Gastrocnemius medialis (tissue), 4 donors: ENCODE results near the gene FBXO22. TPM values are rescaled to one million over a fixed set of nuclear protein-coding genes. Genes with fewer than 3 reads are reported as not detected.

Experiments used
- ATAC-seq, 2 donors: fragments of 150-250 bp; one replicate each; pipeline ENCODE4 v1.9.1; 2016
- DNase-seq, 2 donors: peaks; one replicate each; pipeline ENCODE4 v3.0.0-alpha.2; 2019
- H3K27ac ChIP-seq, 4 donors: fragments of 200-600 bp; sonication (generic); 1 replicate in 1 of 4; 2 replicates in 3 of 4; pipeline ENCODE4 v1.5.1; 2016 to 2018; ENCODE audit warnings: mild to moderate bottlenecking in 2 of 4, moderate library complexity in 1 of 4
- H3K27me3 ChIP-seq, 3 donors: fragments of 200-600 bp; sonication (generic) in 2 of 3; 1 replicate in 1 of 3; 2 replicates in 2 of 3; pipeline versions ENCODE4 v1.5.1 to v1.6.0; 2016 to 2019; ENCODE audit warnings: mild to moderate bottlenecking in 1 of 3, moderate library complexity in 1 of 3
- H3K36me3 ChIP-seq, 2 donors: fragments of 200-600 bp; sonication (generic) in 1 of 2; one replicate each; pipeline ENCODE4 v1.5.1; 2017 to 2018
- H3K4me1 ChIP-seq, 2 donors: fragments of 200-600 bp; sonication (generic) in 1 of 2; one replicate each; pipeline ENCODE4 v1.5.1; 2016 to 2017; ENCODE audit warnings: mild to moderate bottlenecking in 2 of 2
- H3K4me3 ChIP-seq, 4 donors: fragments of 200-600 bp; sonication (generic) in 3 of 4; 1 replicate in 1 of 4; 2 replicates in 3 of 4; pipeline ENCODE4 v1.5.1; 2016 to 2019; ENCODE audit warnings: mild to moderate bottlenecking in 2 of 4
- H3K9me3 ChIP-seq, 3 donors: fragments of 200-600 bp; sonication (generic) in 2 of 3; 1 replicate in 1 of 3; 2 replicates in 2 of 3; pipeline ENCODE4 v1.5.1; 2016 to 2019
- CTCF ChIP-seq, 5 experiments: fragments of 450-650 bp in 3 of 5; fragments of 200-600 bp in 2 of 5; sonication (generic) in 2 of 5; IDR thresholded peaks in 4 of 5; conservative IDR thresholded peaks in 1 of 5; 1 replicate in 4 of 5; 2 replicates in 1 of 5; pipeline ENCODE4 v1.5.1; 2016 to 2019; ENCODE audit warnings: antibody characterized with exemption in 5 of 5, mild to moderate bottlenecking in 3 of 5, moderate library complexity in 3 of 5
- POLR2A ChIP-seq, 2 donors: fragments of 450-650 bp; IDR thresholded peaks; one replicate each; pipeline ENCODE4 v1.6.1; 2017; ENCODE audit warnings: antibody characterized with exemption in 2 of 2, mild to moderate bottlenecking in 2 of 2, moderate library complexity in 2 of 2
- in situ Hi-C, 4 donors: fragments of 200-750 bp; cut with MboI; loops; one replicate each; pipeline versions ENCODE4 v1.15.0 to v1.8.0; 2017; ENCODE audit warnings: low sequenced_read_pairs in 4 of 4
- intact Hi-C: fragments of 100-400 bp; cut with DNase I; formaldehyde crosslinking; loops from one replicate; pipeline ENCODE4 v1.15.1; 2023; ENCODE audit warnings: low total_unique reads
- total RNA-seq, 4 donors: library from RNA; depleted of rRNA; stranded (reverse); fragments of >200 nt; gene quantifications; one replicate each; pipeline versions ENCODE4 v1.1.0 to v1.2.3, GENCODE V29; 2016

FBXO22 gene
- total RNA-seq, 4 donors from 2014 or later = 12.3 to 13.9 (median 13.0) TPM

GRCh38 chr15:75989875-75990274 lies 86.2 kb downstream of the FBXO22 start:
- no peaks in the 10 kb centered on the region for H3K36me3 ChIP-seq
- intact Hi-C loops (no loop called here), in situ Hi-C loops (no loop called here)
- H3K9me3 ChIP-seq = no peaks in the 10 kb centered on the region
- no peak overlapping the region for H3K27ac ChIP-seq
- DNase-seq (no peak), ATAC-seq (no peak)
- H3K4me1 ChIP-seq = no peaks in the 10 kb centered on the region
- TF ChIP-seq POLR2A (IDR thresholded peaks at IDR 0.05) (no peak), CTCF (IDR thresholded peaks at IDR 0.05 in 4 of 5, conservative IDR thresholded peaks at IDR 0.05 in 1 of 5) (no peak)
- H3K27me3 ChIP-seq = no peaks in the 10 kb centered on the region
- no peak overlapping the region for H3K4me3 ChIP-seq

Other genes starting within 250 kb of the FBXO22 start
- 100 to 1,000 TPM in 2 of 4 donors, 10 to 100 TPM in 2; 38.2 to 145 (median 88.5) TPM for gene CSPG4, start 191.0 kb upstream of the FBXO22 start, total RNA-seq
- gene UBE2Q2, start 60.4 kb upstream of the FBXO22 start, total RNA-seq = 10 to 100 TPM; 15.9 to 25.5 (median 23.9) TPM
- 1 to 10 TPM; 2.0 to 9.8 (median 3.4) TPM for gene NRG4, start 108.5 kb downstream of the FBXO22 start, total RNA-seq
- gene TMEM266, start 156.1 kb downstream of the FBXO22 start, total RNA-seq = 10 to 100 TPM in 2 of 4 donors, 1 to 10 TPM in 2; 3.6 to 17.1 (median 11.7) TPM